HG02588 (cell line): ENCODE data around the gene PTPN4.
A peak's percentile ranks its signal among the peaks of the same experiment; 100 is the strongest.

Source experiments
- ATAC-seq: cut with Tn5 transposase; IDR thresholded peaks from one replicate; pipeline ENCODE4 v1.9.1; 2021; ENCODE audit warnings: mild to moderate bottlenecking, moderate library complexity; ENCODE audit not compliant: unreplicated experiment

PTPN4 gene

DNA sequence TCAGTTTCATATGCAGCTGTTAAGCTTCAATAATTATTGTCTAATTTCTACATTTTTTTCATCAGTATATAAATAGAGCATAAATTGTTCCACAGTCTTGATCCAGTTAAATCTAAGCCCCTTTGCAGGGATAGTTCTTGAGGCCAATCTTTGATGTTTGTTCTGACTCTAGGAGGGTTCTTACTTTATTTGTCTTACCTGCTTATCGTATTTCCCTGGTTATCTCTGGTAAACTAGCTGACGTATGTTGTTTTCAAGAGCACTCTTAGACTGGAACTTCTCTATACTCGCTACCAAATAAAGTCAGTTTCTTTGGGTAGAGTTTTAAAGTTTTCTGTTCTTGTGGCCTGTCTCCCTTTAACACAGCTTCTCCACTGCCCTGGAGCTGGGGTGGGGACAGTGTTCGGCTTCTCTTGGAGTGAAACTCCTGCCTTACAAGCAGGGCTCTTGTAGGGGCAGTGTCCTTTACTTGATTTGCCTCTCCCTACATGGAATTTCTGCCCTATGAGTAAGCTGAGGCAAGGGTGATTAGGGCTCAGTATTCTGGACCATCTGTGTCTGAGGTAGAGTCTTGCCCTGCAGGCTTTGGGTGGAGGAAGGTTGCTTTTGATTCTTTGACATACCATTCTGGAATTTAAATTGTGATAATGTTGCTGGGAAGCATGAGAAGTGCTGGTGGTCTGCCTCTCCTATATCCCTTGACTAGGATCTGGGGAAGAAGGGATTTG lies 90.3 kb downstream of the PTPN4 start:
- no peak for ATAC-seq

- ATAC-seq: no peak
Observed at GRCh38 chr2:119852214-119852613, 92.5 kb downstream of the PTPN4 start.

GRCh38 chr2:119853777-119854399 lies 94.2 kb downstream of the PTPN4 start:
- ATAC-seq: no peak

DNA sequence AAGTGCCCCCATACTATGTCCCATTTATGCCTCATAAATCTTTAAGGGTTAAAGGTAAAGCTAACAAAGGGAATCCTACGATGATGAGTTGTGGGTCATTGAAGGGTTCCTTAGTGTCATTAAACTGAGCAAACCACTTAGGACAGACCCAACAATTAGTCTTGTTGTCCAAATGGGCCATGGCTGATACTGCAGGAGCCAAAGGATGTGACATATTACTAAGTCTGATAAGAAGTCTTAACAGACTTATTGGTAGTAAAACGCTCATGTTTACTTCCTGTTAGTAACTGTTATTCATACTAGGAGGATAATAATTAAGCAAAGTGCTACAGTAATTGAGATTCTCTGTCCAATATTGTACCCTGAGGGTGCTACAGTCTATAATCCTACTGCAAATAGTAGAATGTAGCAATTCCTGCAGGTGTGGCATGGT lies 96.8 kb downstream of the PTPN4 start:
- no peak for ATAC-seq

DNA sequence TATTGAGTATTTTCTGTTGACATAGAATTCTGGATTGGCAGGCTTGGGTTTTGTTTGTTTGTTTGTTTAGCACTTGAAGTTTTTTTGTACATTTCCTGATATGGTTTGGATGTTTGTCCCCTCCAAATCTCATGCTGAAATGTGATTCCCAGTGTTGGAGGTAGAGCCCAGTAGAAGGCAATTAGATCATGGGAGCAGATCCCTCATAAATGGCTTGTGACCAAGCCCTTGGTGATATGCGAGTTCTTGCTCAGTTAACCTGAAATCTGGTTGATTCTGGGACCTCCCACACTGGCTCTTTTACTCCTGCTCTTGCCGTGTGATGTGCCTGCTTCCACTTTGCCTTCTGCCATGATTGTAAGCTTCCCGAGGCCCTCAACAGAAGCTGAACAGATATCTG lies 98.0 kb downstream of the PTPN4 start:
- no peak for ATAC-seq

GRCh38 chr2:119859528-119859927 lies 99.8 kb downstream of the PTPN4 start:
- ATAC-seq: no peak

- no peak for ATAC-seq
Observed at GRCh38 chr2:119860924-119861323, 101.2 kb downstream of the PTPN4 start.

DNA sequence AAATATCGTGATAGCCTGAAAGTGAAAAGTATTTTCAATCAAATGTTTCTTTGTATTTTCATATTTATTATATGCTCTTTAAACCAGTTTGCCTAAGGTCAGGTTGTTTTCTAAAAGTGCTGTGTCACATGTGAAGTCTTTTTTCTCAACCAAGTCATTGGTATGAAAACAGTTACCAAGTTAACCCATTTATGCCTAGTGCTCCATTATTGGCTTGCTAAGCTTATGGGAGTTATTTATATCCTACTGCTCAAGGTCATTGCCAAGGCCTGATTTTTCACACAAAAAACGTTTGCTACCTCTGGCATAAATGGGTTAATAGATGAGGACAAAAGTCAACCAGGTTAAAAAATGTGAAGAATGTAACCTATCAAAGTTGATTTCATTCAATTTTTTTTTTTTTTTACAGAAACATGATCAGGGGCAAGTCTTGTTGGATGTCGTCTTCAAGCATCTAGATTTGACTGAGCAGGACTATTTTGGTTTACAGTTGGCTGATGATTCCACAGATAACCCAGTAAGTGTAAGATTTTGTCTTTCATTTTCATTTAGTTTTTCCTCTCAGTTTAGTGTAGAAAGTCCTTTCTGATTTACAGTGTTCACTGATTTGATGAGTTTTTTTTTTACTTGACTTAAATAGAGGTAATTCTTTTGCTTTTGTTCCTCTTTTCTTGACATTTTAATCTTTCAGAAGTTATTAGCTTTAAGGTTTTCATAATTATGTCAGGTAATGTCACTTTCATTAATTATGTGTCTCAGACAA lies 102.6 kb downstream of the PTPN4 start:
- peak; percentile 65 for ATAC-seq

- peak; percentile 57 for ATAC-seq
Observed at GRCh38 chr2:119864318-119864717, 104.6 kb downstream of the PTPN4 start.

GRCh38 chr2:119871725-119872124 lies 112.0 kb downstream of the PTPN4 start:
- no peak for ATAC-seq

- ATAC-seq: no peak
Observed at GRCh38 chr2:119873350-119874315, 113.9 kb downstream of the PTPN4 start.

GRCh38 chr2:119879502-119879901 lies 119.8 kb downstream of the PTPN4 start:
- ATAC-seq: no peak

DNA sequence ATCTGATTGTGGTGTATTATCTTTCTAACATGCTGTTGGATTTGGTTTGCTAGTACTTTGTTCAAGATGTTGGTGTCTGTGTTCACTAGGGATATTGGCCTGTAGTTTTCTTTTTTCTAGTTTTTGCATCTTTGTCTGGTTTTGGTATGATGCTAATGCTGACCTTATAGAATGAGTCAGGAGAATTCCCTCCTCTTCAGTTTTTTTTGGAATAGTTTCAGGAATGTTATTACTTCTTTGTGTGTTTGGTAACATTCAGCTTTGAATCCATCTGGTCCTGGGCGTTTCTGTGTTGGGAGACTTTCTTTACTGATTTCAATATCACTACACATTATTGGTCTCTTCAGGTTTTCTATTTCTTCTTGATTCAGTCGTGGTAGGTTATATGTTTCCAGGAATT lies 129.0 kb downstream of the PTPN4 start:
- no peak for ATAC-seq

GRCh38 chr2:119897736-119898395 lies 138.1 kb downstream of the PTPN4 start:
- no peak for ATAC-seq

- no peak for ATAC-seq
Observed at GRCh38 chr2:119901013-119901412, 141.3 kb downstream of the PTPN4 start.

DNA sequence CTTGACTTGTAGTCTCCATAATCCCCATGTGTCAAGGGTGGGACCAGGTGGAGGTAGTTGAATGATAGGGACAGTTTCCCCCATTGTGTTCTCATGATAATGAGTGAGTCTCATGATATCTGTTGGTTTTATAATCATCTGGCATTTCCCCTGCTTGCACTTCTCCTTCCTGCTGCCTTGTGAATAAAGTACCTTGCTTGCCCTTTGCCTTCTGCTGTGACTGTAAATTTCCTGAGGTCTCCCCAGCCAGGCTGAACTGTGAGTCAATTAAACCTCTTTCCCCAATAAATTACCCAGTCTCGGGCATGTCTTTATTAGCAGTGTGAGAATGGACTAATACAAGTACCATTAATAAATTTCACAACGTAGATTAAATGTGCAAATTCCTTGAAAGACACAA lies 150.8 kb downstream of the PTPN4 start:
- ATAC-seq: no peak

DNA sequence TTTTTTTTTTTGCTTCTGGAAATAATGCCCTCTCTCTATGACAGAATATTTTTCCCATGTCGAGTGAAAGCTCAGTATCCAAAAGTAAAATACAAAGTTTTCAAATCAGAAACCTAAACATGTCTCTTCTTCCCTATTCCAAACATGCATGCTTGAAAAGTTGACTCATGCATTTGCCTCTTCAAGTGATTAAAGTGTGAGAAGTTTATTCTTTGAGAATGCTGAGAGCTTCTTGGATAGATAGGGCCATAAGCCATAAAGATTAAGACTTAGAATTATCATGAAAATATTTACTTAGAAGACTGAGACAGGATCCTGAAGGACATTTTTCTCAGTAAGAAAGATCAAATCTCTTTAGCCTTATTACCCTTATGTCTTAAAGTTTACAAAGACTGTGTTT lies 154.5 kb downstream of the PTPN4 start:
- no peak for ATAC-seq

DNA sequence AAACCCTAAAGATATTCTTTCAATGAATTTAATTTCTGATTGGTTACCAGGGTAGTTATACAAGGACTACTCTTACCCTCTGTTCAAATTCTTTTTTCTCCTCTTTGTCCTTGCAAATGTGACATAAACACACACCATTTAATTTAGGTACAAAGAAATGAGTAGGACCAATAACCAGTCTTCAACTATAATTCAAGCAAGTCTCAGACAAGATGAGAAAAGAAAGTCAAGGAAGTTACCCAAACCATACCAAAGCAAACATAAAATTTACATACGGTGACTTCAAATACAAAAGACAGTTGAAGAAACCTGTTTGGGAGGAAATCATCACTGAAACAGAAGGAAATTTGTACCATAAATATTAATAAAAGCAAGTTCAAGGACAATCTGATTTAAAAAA lies 162.1 kb downstream of the PTPN4 start:
- ATAC-seq: no peak

GRCh38 chr2:119922699-119923098 lies 163.0 kb downstream of the PTPN4 start:
- ATAC-seq: no peak

DNA sequence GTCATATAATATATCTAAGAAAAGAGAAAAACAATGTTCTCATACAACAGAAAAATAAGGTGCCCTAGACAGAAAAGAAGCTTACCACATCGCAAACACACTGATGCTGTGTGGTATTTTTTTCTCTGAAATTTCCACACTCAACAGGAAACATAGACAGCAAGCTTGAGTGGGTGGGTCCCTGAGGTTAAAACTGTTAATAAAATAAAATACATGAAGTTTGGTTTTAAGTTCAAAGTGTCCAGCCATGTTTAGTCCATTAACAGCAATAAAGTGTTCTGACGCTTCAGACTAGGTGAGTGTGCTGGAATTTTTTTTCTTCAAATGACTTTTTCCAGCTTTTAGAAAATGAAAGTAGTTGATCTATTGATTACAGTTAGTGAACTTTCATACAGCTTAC lies 169.8 kb downstream of the PTPN4 start:
- ATAC-seq: no peak
